Chondrocyte (in vitro differentiated cells): Measurements from ENCODE around the gene TARDBP. TPM values are rescaled to one million over a fixed set of nuclear protein-coding genes. Genes with fewer than 3 reads are reported as not detected.
A peak's percentile ranks its signal among the peaks of the same experiment; 100 is the strongest.

ENCODE experiments used
- DNase-seq: peaks from one replicate; pipeline ENCODE4 v3.0.0; 2021; ENCODE audit warnings: mixed read lengths, low spot score
- H3K27ac Mint-ChIP-seq: one replicate; pipeline ENCODE4 v1.8.0; 2021; ENCODE audit warnings: mild to moderate bottlenecking, moderate library complexity, mixed read lengths; ENCODE audit not compliant: unreplicated experiment
- H3K27me3 Mint-ChIP-seq: 2 replicates; pipeline ENCODE4 v1.8.0; 2021; ENCODE audit warnings: low read depth, mixed read lengths
- H3K36me3 Mint-ChIP-seq: 2 replicates; pipeline ENCODE4 v1.8.0; 2021; ENCODE audit warnings: low read depth, mixed read lengths
- H3K4me1 Mint-ChIP-seq: 2 replicates; pipeline ENCODE4 v1.8.0; 2021; ENCODE audit warnings: low read depth, mild to moderate bottlenecking, mixed read lengths
- H3K4me3 Mint-ChIP-seq: one replicate; pipeline ENCODE4 v1.8.0; 2021; ENCODE audit warnings: mild to moderate bottlenecking, moderate library complexity, mixed read lengths; ENCODE audit not compliant: unreplicated experiment
- H3K9me3 Mint-ChIP-seq: 2 replicates; pipeline ENCODE4 v1.8.0; 2021; ENCODE audit warnings: low read depth, mixed read lengths
- CTCF ChIP-seq: fragments of 200-600 bp; sonication (generic); IDR thresholded peaks from 2 replicates; pipeline ENCODE4 v1.5.0; 2021; ENCODE audit warnings: antibody characterized with exemption, mild to moderate bottlenecking, moderate library complexity
- total RNA-seq: library from RNA; stranded (reverse); gene quantifications from 3 replicates; pipeline ENCODE4 v1.2.1, GENCODE V29; 2021

TARDBP gene
- total RNA-seq, 1 donor from 2014 or later = 103 TPM

- Mint-ChIP-seq H3K36me3 (peaks cover 46% of the 10 kb centered on the region), H3K27ac (no peak overlapping the region), H3K4me3 (no peak overlapping the region), H3K9me3 (no peaks in the 10 kb centered on the region), H3K4me1 (no peaks in the 10 kb centered on the region), H3K27me3 (no peaks in the 10 kb centered on the region)
- DNase-seq = peak; percentile 70
- no peak for TF ChIP-seq CTCF
These were observed 55.5 kb downstream of the TARDBP start for GRCh38 chr1:11067716-11068599.

- H3K27me3 Mint-ChIP-seq = no peaks in the 10 kb centered on the region
- DNase-seq = peak; percentile 29
- no peak overlapping the region for H3K4me3 Mint-ChIP-seq
- no peaks in the 10 kb centered on the region for H3K9me3 Mint-ChIP-seq
- no peak overlapping the region for H3K27ac Mint-ChIP-seq
- H3K4me1 Mint-ChIP-seq = no peaks in the 10 kb centered on the region
- peaks cover 47% of the 10 kb centered on the region for H3K36me3 Mint-ChIP-seq
- no peak for TF ChIP-seq CTCF
These were observed 56.4 kb downstream of the TARDBP start for GRCh38 chr1:11068600-11069473.

DNA sequence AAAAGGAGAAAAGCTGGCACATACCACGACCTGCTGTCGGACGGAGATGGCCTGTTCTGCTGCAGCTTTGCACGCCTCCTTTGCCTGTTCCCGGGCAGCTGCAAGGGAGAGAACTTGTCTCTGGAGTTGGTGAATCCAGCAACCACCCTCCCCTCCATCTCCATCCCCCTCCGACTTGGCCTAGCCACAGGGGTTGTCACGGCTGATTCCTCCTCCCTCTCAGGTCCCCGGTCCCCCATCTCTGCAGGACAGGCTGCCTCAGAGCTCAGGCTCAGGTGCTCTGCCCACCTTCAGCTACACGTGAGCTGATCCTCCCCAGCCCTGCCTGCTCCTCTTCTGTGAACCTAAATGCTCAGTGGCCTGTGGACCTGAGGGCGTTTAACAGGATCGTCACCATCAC is 58.4 kb downstream of the TARDBP start:
- no peaks in the 10 kb centered on the region for H3K27me3 Mint-ChIP-seq
- peak; percentile 79 for DNase-seq
- no peak overlapping the region for H3K27ac Mint-ChIP-seq
- no peak for TF ChIP-seq CTCF
- H3K4me1 Mint-ChIP-seq = no peaks in the 10 kb centered on the region
- H3K4me3 Mint-ChIP-seq = no peak overlapping the region
- H3K36me3 Mint-ChIP-seq = peaks cover 43% of the 10 kb centered on the region
- no peaks in the 10 kb centered on the region for H3K9me3 Mint-ChIP-seq

- H3K4me3 Mint-ChIP-seq = no peak overlapping the region
- peak; percentile 67 for DNase-seq
- H3K27ac Mint-ChIP-seq = peak overlapping the region; percentile 42
- no peaks in the 10 kb centered on the region for H3K4me1 Mint-ChIP-seq
- H3K9me3 Mint-ChIP-seq = no peaks in the 10 kb centered on the region
- no peaks in the 10 kb centered on the region for H3K27me3 Mint-ChIP-seq
- TF ChIP-seq CTCF = no peak
- H3K36me3 Mint-ChIP-seq = peaks cover 43% of the 10 kb centered on the region
These were observed 59.2 kb downstream of the TARDBP start for GRCh38 chr1:11071463-11072215.
